NK-92 treated with Interleukin-12 subunit alpha and Interleukin-12 subunit beta, amount 100 ng/mL, for 24 hours (cell line): ENCODE measurements around the gene SLC6A4.
"Not testable (repeated sequence)": the region's sequence is repeated elsewhere in the genome, so short reads cannot be mapped to it uniquely, and the experiment has no call there.

ENCODE experiments used
- DNase-seq: peaks from one replicate; lab custom pipeline; 2025; lab: John Stamatoyannopoulos, UW

SLC6A4 gene

GRCh38 chr17:30238387-30239088, 3.0 kb upstream of the SLC6A4 start:
- no peak for DNase-seq

GRCh38 chr17:30238003-30238344, 2.5 kb upstream of the SLC6A4 start:
- DNase-seq: no peak

GRCh38 chr17:30237296-30238002, 2.0 kb upstream of the SLC6A4 start:
- no peak for DNase-seq

- DNase-seq: no peak
Measured at GRCh38 chr17:30236766-30237165, 1.3 kb upstream of the SLC6A4 start.

- no peak for DNase-seq
Measured at GRCh38 chr17:30236297-30236624, 764 bp upstream of the SLC6A4 start.

- no peak for DNase-seq
Measured at GRCh38 chr17:30234964-30235363, 533 bp downstream of the SLC6A4 start.

- no peak for DNase-seq
Measured at GRCh38 chr17:30234296-30234695, 1.2 kb downstream of the SLC6A4 start.

GRCh38 chr17:30232824-30233427, 2.6 kb downstream of the SLC6A4 start:
- no peak for DNase-seq

- no peak for DNase-seq
Measured at GRCh38 chr17:30232015-30232823, 3.3 kb downstream of the SLC6A4 start.

GRCh38 chr17:30230596-30231125, 4.8 kb downstream of the SLC6A4 start:
- no peak for DNase-seq

- DNase-seq: not testable (repeated sequence)
Measured at GRCh38 chr17:30230009-30230408, 5.5 kb downstream of the SLC6A4 start.

- DNase-seq: no peak
Measured at GRCh38 chr17:30229012-30229411, 6.5 kb downstream of the SLC6A4 start.

- DNase-seq: no peak
Measured at GRCh38 chr17:30228011-30228410, 7.5 kb downstream of the SLC6A4 start.

- DNase-seq: no peak
Measured at GRCh38 chr17:30226878-30227277, 8.6 kb downstream of the SLC6A4 start.

GRCh38 chr17:30225919-30226553, 9.5 kb downstream of the SLC6A4 start:
- no peak for DNase-seq

- DNase-seq: no peak
Measured at GRCh38 chr17:30225112-30225511, 10.4 kb downstream of the SLC6A4 start.

- DNase-seq: no peak
Measured at GRCh38 chr17:30224419-30224960, 11.0 kb downstream of the SLC6A4 start.

- DNase-seq: no peak
Measured at GRCh38 chr17:30222721-30223175, 12.7 kb downstream of the SLC6A4 start.

GRCh38 chr17:30222251-30222650, 13.2 kb downstream of the SLC6A4 start:
- DNase-seq: no peak

- DNase-seq: no peak
Measured at GRCh38 chr17:30221346-30221745, 14.2 kb downstream of the SLC6A4 start.

GRCh38 chr17:30220414-30220813, 15.1 kb downstream of the SLC6A4 start:
- no peak for DNase-seq

GRCh38 chr17:30219833-30220232, 15.7 kb downstream of the SLC6A4 start:
- DNase-seq: no peak
